SU-DHL-6 (cell line): ENCODE results near the gene CPNE1.

Experiments used
- H2AFZ ChIP-seq: fragments of 200-600 bp; sonication (generic); 2 replicates; pipeline ENCODE4 v1.6.1; 2014; ENCODE audit warnings: low read depth, mild to moderate bottlenecking, moderate library complexity, mixed read lengths, antibody characterized with exemption, low read length; ENCODE audit not compliant: severe bottlenecking
- H3F3A ChIP-seq: fragments of 200-600 bp; shearing (Covaris generic); 2 replicates; pipeline ENCODE4 v1.6.0; 2016; ENCODE audit warnings: antibody characterized with exemption, mild to moderate bottlenecking; ENCODE audit not compliant: insufficient read depth
- H3K27ac ChIP-seq: fragments of 200-600 bp; sonication (generic); 2 replicates; pipeline ENCODE4 v1.5.1; 2016; ENCODE audit warnings: low read depth, mild to moderate bottlenecking, low read length, moderate library complexity, mixed read lengths
- H3K27me3 ChIP-seq: fragments of 200-600 bp; sonication (generic), shearing (Covaris generic); 2 replicates; pipeline ENCODE4 v1.6.0; 2014; ENCODE audit warnings: mild to moderate bottlenecking, low read length
- H3K36me3 ChIP-seq: fragments of 200-600 bp; sonication (generic); 2 replicates; pipeline ENCODE4 v1.6.1; 2014; ENCODE audit warnings: mild to moderate bottlenecking, low read length, mixed read lengths
- H3K4me2 ChIP-seq: fragments of 300-600, 200-600 bp; shearing (Covaris generic), sonication (generic); 2 replicates; pipeline ENCODE4 v1.6.0; 2014; ENCODE audit warnings: low read length, low read depth, mild to moderate bottlenecking; ENCODE audit not compliant: poor library complexity, severe bottlenecking
- H3K4me3 ChIP-seq: fragments of 200-600 bp; sonication (generic); 2 replicates; pipeline ENCODE4 v1.5.1; 2014; ENCODE audit warnings: antibody characterized with exemption, low read length, mild to moderate bottlenecking, mixed read lengths; ENCODE audit not compliant: insufficient read depth, poor library complexity, severe bottlenecking
- H3K79me2 ChIP-seq: fragments of 200-600 bp; sonication (generic); 2 replicates; pipeline ENCODE4 v1.6.1; 2014; ENCODE audit warnings: mild to moderate bottlenecking, low read length, moderate library complexity; ENCODE audit not compliant: insufficient read depth
- H3K9ac ChIP-seq: fragments of 200-600 bp; sonication (generic); 2 replicates; pipeline ENCODE4 v1.7.0; 2014; ENCODE audit warnings: mild to moderate bottlenecking, low read length
- H3K9me2 ChIP-seq: fragments of 200-600 bp; sonication (generic); replicated peaks from 2 replicates; pipeline ENCODE4 v1.6.1; 2014; ENCODE audit warnings: low read length; ENCODE audit not compliant: insufficient read depth
- H3K9me3 ChIP-seq: fragments of 200-600 bp; sonication (generic); 2 replicates; pipeline ENCODE4 v1.6.1; 2014; ENCODE audit warnings: low read length, mixed read lengths; ENCODE audit not compliant: insufficient read depth
- H4K20me1 ChIP-seq: fragments of 200-600 bp; sonication (generic); 2 replicates; pipeline ENCODE4 v1.6.1; 2014; ENCODE audit warnings: low read depth, mild to moderate bottlenecking, antibody characterized with exemption, low read length, moderate library complexity, mixed read lengths
- EZH2phosphoT487 ChIP-seq: fragments of 200-600 bp; sonication (generic), shearing (Covaris generic); conservative IDR thresholded peaks from 2 replicates; pipeline ENCODE4 v1.6.1; 2018; ENCODE audit warnings: mild to moderate bottlenecking, antibody characterized with exemption, low read length, moderate library complexity, mixed read lengths
- TF ChIP-seq, protein P1 (sequence below): fragments of 200-600 bp; sonication (generic); IDR thresholded peaks from one replicate; pipeline ENCODE4 v1.5.1; 2017; ENCODE audit warnings: antibody characterized with exemption, mild to moderate bottlenecking, low read length, moderate library complexity; ENCODE audit not compliant: insufficient read depth, poor library complexity, severe bottlenecking

The CPNE1 gene

DNA sequence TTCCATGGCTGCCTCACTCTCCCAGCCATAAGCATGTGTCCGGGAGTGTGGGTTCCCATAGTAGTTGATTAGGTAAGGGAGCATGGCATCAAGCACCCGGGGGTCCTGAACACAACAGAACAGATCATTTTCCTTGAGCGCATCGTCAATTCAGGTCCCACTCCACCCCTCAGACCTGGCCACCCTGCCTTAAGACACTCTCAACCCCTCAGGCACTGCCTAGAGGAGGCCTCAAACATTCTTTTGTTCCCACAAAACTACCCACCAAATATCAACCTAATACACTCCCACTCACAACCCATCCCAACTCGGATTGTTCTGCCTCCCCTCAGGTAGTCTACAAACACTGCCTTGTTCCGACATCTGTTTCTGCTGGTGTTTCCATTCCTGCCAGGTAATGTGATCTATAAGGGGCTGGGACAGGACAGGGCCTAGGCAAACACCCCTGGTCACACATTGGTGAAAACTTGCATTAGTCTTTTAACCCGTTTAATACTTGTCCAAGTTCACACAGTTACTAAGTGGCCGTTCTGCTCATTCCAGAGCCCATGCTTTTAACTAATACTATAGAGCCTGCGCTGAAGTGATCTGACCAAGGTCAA lies 33.1 kb upstream of the CPNE1 start:
- TF ChIP-seq, protein P1, sequence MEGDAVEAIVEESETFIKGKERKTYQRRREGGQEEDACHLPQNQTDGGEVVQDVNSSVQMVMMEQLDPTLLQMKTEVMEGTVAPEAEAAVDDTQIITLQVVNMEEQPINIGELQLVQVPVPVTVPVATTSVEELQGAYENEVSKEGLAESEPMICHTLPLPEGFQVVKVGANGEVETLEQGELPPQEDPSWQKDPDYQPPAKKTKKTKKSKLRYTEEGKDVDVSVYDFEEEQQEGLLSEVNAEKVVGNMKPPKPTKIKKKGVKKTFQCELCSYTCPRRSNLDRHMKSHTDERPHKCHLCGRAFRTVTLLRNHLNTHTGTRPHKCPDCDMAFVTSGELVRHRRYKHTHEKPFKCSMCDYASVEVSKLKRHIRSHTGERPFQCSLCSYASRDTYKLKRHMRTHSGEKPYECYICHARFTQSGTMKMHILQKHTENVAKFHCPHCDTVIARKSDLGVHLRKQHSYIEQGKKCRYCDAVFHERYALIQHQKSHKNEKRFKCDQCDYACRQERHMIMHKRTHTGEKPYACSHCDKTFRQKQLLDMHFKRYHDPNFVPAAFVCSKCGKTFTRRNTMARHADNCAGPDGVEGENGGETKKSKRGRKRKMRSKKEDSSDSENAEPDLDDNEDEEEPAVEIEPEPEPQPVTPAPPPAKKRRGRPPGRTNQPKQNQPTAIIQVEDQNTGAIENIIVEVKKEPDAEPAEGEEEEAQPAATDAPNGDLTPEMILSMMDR: no peak
- TF ChIP-seq EZH2phosphoT487: no peak
- Histone ChIP-seq H3K9me3 (no peaks in the 10 kb centered on the region), H3K9me2 (no peaks in the 10 kb centered on the region), H3K79me2 (peaks cover 26% of the 10 kb centered on the region; the same call in 1 of the 2 replicates), H4K20me1 (no peaks in the 10 kb centered on the region), H3K27ac (no peak overlapping the region), H2AFZ (peak overlapping the region; percentile 93), H3K9ac (peak overlapping the region; percentile 93), H3K27me3 (no peaks in the 10 kb centered on the region), H3K4me3 (peak overlapping the region; percentile 92), H3K4me2 (peak overlapping the region; percentile 67), H3K36me3 (0 out of 2 replicates have a peak, but pooled peaks cover 2% of the 10 kb centered on the region), H3F3A (peaks cover 45% of the 10 kb centered on the region)

DNA sequence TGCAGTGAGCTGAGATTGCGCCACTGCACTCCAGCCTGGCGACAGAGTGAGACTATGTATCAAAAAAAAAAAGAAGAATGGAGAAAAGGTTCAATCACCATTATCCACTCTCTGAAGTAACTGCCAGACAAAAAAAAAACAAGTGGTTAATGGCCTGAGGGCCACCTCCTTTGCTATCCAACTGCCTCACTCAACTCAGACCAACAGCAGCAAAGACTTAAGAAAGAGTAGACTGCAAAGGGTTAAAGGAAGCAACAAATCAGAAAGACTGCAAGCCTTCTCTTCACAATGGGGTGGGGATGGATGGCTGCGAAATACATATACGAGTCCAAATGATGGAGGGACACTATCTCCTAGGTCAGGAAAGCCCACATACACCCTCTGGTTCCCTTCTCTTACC lies 31.3 kb upstream of the CPNE1 start:
- Histone ChIP-seq H3K27ac (no peak overlapping the region), H3K9me2 (no peaks in the 10 kb centered on the region), H3K9me3 (no peaks in the 10 kb centered on the region), H3F3A (peaks cover 26% of the 10 kb centered on the region), H2AFZ (no peak overlapping the region), H4K20me1 (no peaks in the 10 kb centered on the region), H3K4me3 (no peak overlapping the region), H3K36me3 (no peaks in the 10 kb centered on the region), H3K79me2 (peaks cover 26% of the 10 kb centered on the region; the same call in 1 of the 2 replicates), H3K4me2 (no peak overlapping the region), H3K27me3 (no peaks in the 10 kb centered on the region), H3K9ac (no peak overlapping the region)
- TF ChIP-seq, protein P1: no peak
- no peak for TF ChIP-seq EZH2phosphoT487

DNA sequence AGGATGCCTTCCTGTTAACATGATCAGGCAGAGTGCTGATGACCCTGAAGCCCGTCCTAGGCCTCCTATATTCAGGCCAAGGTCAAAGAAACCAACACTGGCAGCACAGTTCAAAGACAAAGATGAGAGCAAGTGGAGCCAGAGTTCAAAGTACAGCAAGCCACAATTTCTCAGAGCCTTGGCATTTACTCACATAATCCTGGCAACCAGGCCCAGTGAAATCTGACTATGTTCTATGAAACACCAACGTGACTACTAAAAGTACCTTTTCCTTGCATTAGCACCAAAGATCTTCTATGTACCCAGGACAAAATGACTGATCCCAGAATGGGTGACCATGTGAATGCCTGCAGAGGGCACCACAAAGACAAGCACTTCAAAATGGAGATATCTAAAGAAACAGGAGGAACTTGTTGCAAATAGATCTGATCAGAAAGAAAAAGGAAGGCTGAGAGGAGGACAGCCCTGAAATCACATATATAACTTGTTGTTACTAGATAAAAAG lies 30.6 kb upstream of the CPNE1 start:
- Histone ChIP-seq H3K27ac (no peak overlapping the region), H3K36me3 (no peaks in the 10 kb centered on the region), H3K9me2 (no peaks in the 10 kb centered on the region), H3K9me3 (no peaks in the 10 kb centered on the region), H3K4me3 (no peak overlapping the region), H3K4me2 (no peak overlapping the region), H3F3A (peaks cover 20% of the 10 kb centered on the region), H3K9ac (no peak overlapping the region), H3K27me3 (no peaks in the 10 kb centered on the region), H3K79me2 (peaks cover 26% of the 10 kb centered on the region; the same call in 1 of the 2 replicates), H4K20me1 (no peaks in the 10 kb centered on the region), H2AFZ (no peak overlapping the region)
- no peak for TF ChIP-seq EZH2phosphoT487
- TF ChIP-seq, protein P1: no peak
